Stimulated activated CD8-positive, alpha-beta memory T cell treated with anti-CD3 and anti-CD28 coated beads, Interleukin-7, amount 100 ng/mL, for 48 hours (primary cell): ENCODE results near the gene GMDS.
"Not testable (repeated sequence)": the region's sequence is repeated elsewhere in the genome, so short reads cannot be mapped to it uniquely, and the experiment has no call there.

Source experiments
- DNase-seq, 2 donors: peaks; one replicate each; pipeline ENCODE4 v3.0.0-alpha.2; 2020; ENCODE audit warnings: low read depth in 1 of 2; ENCODE audit errors: extremely low read depth in 1 of 2

The GMDS gene

GRCh38 chr6:1845543-1845942 is 399.9 kb downstream of the GMDS start:
- not testable (repeated sequence) for DNase-seq

- DNase-seq: no peak
These were observed 403.1 kb downstream of the GMDS start for GRCh38 chr6:1842334-1842733.

- no peak for DNase-seq
These were observed 404.3 kb downstream of the GMDS start for GRCh38 chr6:1841136-1841535.

GRCh38 chr6:1840491-1841121 is 404.8 kb downstream of the GMDS start:
- DNase-seq: no peak

GRCh38 chr6:1839361-1839760 is 406.0 kb downstream of the GMDS start:
- DNase-seq: no peak

- no peak for DNase-seq
These were observed 406.7 kb downstream of the GMDS start for GRCh38 chr6:1838604-1839213.

- DNase-seq: no peak
These were observed 407.6 kb downstream of the GMDS start for GRCh38 chr6:1837826-1838225.

- DNase-seq: no peak
These were observed 408.7 kb downstream of the GMDS start for GRCh38 chr6:1836690-1837089.

- DNase-seq: no peak
These were observed 410.5 kb downstream of the GMDS start for GRCh38 chr6:1834646-1835516.

- DNase-seq: no peak
These were observed 411.2 kb downstream of the GMDS start for GRCh38 chr6:1834207-1834606.

- no peak for DNase-seq
These were observed 412.3 kb downstream of the GMDS start for GRCh38 chr6:1832844-1833787.

- DNase-seq: no peak
These were observed 413.0 kb downstream of the GMDS start for GRCh38 chr6:1832358-1832757.

- no peak for DNase-seq
These were observed 417.2 kb downstream of the GMDS start for GRCh38 chr6:1827984-1828793.

- DNase-seq: no peak
These were observed 419.5 kb downstream of the GMDS start for GRCh38 chr6:1825926-1826325.

GRCh38 chr6:1825277-1825676 is 420.1 kb downstream of the GMDS start:
- no peak for DNase-seq

GRCh38 chr6:1821513-1822183 is 423.8 kb downstream of the GMDS start:
- DNase-seq: no peak

GRCh38 chr6:1821164-1821512 is 424.3 kb downstream of the GMDS start:
- no peak for DNase-seq

GRCh38 chr6:1820714-1821113 is 424.7 kb downstream of the GMDS start:
- no peak for DNase-seq

GRCh38 chr6:1820165-1820564 is 425.2 kb downstream of the GMDS start:
- no peak for DNase-seq

- no peak for DNase-seq
These were observed 426.4 kb downstream of the GMDS start for GRCh38 chr6:1819007-1819406.
